K562 (cell line): ENCODE data around the gene CENPA. TPM values are rescaled to one million over a fixed set of nuclear protein-coding genes. Genes with fewer than 3 reads are reported as not detected.

Source experiments
- ATAC-seq: fragments of 200-7000 bp; cut with Tn5 transposase; 3 replicates; pipeline ENCODE4 v1.9.1; 2020; ENCODE audit warnings: moderate library complexity
- BruUV-seq: library from RNA; stranded (reverse); fragments of 400-500 nt; replicated peaks from 2 replicates; lab custom pipeline; 2021; lab: Mats Ljungman, UMichigan
- CTCF ChIA-PET: fragments of 300-600 bp; formaldehyde crosslinking; extraction: SDS; loops from one replicate; lab custom pipeline; 2021; ENCODE audit warnings: low intra/inter-chr PET ratio; lab: Yijun Ruan, JAX
- POLR2A ChIA-PET: fragments of 300-600, 350-650 bp; sonication (Branson Sonifier 250); formaldehyde crosslinking; extraction: SDS; loops from one replicate; lab custom pipeline; 2021; ENCODE audit warnings: antibody characterized with exemption, inconsistent platforms; lab: Yijun Ruan, JAX
- DNase-seq, 4 experiments: peaks; one replicate each; pipeline versions ENCODE4 v3.0.0 to v3.0.0-alpha.2; 2011 to 2018; ENCODE audit warnings: low spot score in 3 of 4, mixed read lengths in 3 of 4; ENCODE audit errors: extremely low read depth in 1 of 4
- FAIRE-seq: peaks from 2 replicates; lab custom pipeline; 2011; peaks lifted over from hg19 to GRCh38; lab: Jason Lieb, UNC
- H2AFZ ChIP-seq: 2 replicates; pipeline ENCODE4 v1.6.0; 2011; ENCODE audit warnings: low read depth, low read length, control low read depth, inconsistent platforms
- H3K27ac ChIP-seq: fragments of 200-600 bp; 3 replicates; pipeline ENCODE4 v1.8.0; 2011; ENCODE audit warnings: low read depth, mild to moderate bottlenecking, control low read depth, inconsistent platforms, low read length, moderate library complexity, mixed read lengths; ENCODE audit errors: extremely low read depth
- H3K27me3 ChIP-seq, 2 experiments: fragments of 300-600 bp in 1 of 2; 2 replicates in 1 of 2; 3 replicates in 1 of 2; pipeline versions ENCODE4 v1.6.0 to v1.8.0; 2011; ENCODE audit warnings: inconsistent platforms in 2 of 2, low read length in 2 of 2, mild to moderate bottlenecking in 1 of 2, mixed read lengths in 1 of 2, moderate library complexity in 1 of 2; ENCODE audit not compliant: control insufficient read depth in 2 of 2, insufficient read depth in 2 of 2
- H3K36me3 ChIP-seq: fragments of 300-600 bp; 3 replicates; pipeline ENCODE4 v1.8.0; 2011; ENCODE audit warnings: mild to moderate bottlenecking, low read length, inconsistent platforms; ENCODE audit not compliant: control insufficient read depth, insufficient read depth
- H3K4me1 ChIP-seq, 2 experiments: fragments of 200-600 bp in 1 of 2; replicated peaks in 1 of 2; 2 replicates in 1 of 2; 3 replicates in 1 of 2; pipeline versions ENCODE4 v1.5.1 to v1.8.0; 2011; ENCODE audit warnings: inconsistent platforms in 2 of 2, low read length in 2 of 2, mild to moderate bottlenecking in 1 of 2, mixed read lengths in 1 of 2, moderate library complexity in 1 of 2; ENCODE audit not compliant: control insufficient read depth in 2 of 2, insufficient read depth in 2 of 2
- H3K4me2 ChIP-seq: 2 replicates; pipeline ENCODE4 v1.6.1; 2011; ENCODE audit warnings: low read length, control low read depth, inconsistent platforms, mixed read lengths; ENCODE audit not compliant: insufficient read depth
- H3K4me3 ChIP-seq: fragments of 200-600 bp; sonication (generic), shearing (Covaris generic); 2 replicates; pipeline ENCODE4 v1.5.1; 2016; ENCODE audit warnings: control low read depth, inconsistent platforms
- H3K79me2 ChIP-seq: fragments of 200-600 bp; 3 replicates; pipeline ENCODE4 v1.8.0; 2011; ENCODE audit warnings: low read length, inconsistent platforms; ENCODE audit not compliant: control insufficient read depth, insufficient read depth
- H3K9ac ChIP-seq, 2 experiments: 2 replicates each; pipeline versions ENCODE4 v1.6.0 to v1.6.1; 2011; ENCODE audit warnings: low read depth in 2 of 2, low read length in 2 of 2, control low read depth in 1 of 2, inconsistent platforms in 1 of 2, mild to moderate bottlenecking in 1 of 2, mixed read lengths in 1 of 2; ENCODE audit not compliant: insufficient read depth in 1 of 2
- H3K9me1 ChIP-seq: one replicate; pipeline ENCODE4 v1.6.0; 2011; ENCODE audit warnings: inconsistent platforms, mild to moderate bottlenecking, low read length, moderate library complexity; ENCODE audit not compliant: control insufficient read depth, insufficient read depth
- H3K9me3 ChIP-seq: replicated peaks from 2 replicates; pipeline ENCODE4 v1.5.1; 2011; ENCODE audit warnings: low read depth, low read length, inconsistent platforms; ENCODE audit not compliant: control insufficient read depth, insufficient read depth
- H4K20me1 ChIP-seq: replicated peaks from 2 replicates; pipeline ENCODE4 v1.6.1; 2011; ENCODE audit warnings: low read length, inconsistent platforms, mixed read lengths; ENCODE audit not compliant: control insufficient read depth, insufficient read depth
- EP400 ChIP-seq: fragments of 450-650 bp; IDR thresholded peaks from 2 replicates; pipeline ENCODE4 v1.6.1; 2017; ENCODE audit warnings: antibody characterized with exemption, mild to moderate bottlenecking, moderate library complexity
- GTF2E2 ChIP-seq: fragments of 200-800 bp; sonication (Bioruptor generic); IDR thresholded peaks from 2 replicates; pipeline ENCODE4 v1.6.1; 2016; ENCODE audit warnings: missing genetic modification characterization, missing compliant biosample characterization
- KLF13 ChIP-seq: fragments of 450-650 bp; IDR thresholded peaks from 2 replicates; pipeline ENCODE4 v1.6.1; 2016; ENCODE audit warnings: missing genetic modification characterization, low read depth, mild to moderate bottlenecking, missing compliant biosample characterization, moderate library complexity, borderline replicate concordance
- SOX6 ChIP-seq: fragments of 450-650 bp; IDR thresholded peaks from 2 replicates; pipeline ENCODE4 v1.6.1; 2014; ENCODE audit warnings: mild to moderate bottlenecking
- SRSF3 ChIP-seq: fragments of 200-400 bp; formaldehyde crosslinking; IDR thresholded peaks from 2 replicates; pipeline ENCODE4 v1.6.1; 2016; ENCODE audit warnings: mild to moderate bottlenecking, low read length, moderate library complexity; ENCODE audit not compliant: insufficient read depth
- TARDBP ChIP-seq: fragments of 450-650 bp; IDR thresholded peaks from 2 replicates; pipeline ENCODE4 v1.6.1; 2016
- TEAD4 ChIP-seq, 2 experiments: sonication (generic) in 1 of 2; formaldehyde crosslinking in 1 of 2; IDR thresholded peaks; 2 replicates each; pipeline versions ENCODE4 v1.6.1 to v1.8.0; 2012 to 2022; ENCODE audit warnings: borderline replicate concordance in 1 of 2, inconsistent platforms in 1 of 2, low read length in 1 of 2, mild to moderate bottlenecking in 1 of 2, missing genetic modification reagents in 1 of 2
- ZFX ChIP-seq: sonication (generic); formaldehyde crosslinking; IDR thresholded peaks from 2 replicates; pipeline ENCODE4 v1.8.0; 2022; ENCODE audit warnings: mild to moderate bottlenecking, missing genetic modification reagents, moderate library complexity
- ZNF76 ChIP-seq: fragments of 250-450 bp; sonication (Bioruptor Pico); IDR thresholded peaks from 2 replicates; pipeline ENCODE4 v1.4.0; 2020; ENCODE audit warnings: mild to moderate bottlenecking, moderate library complexity, borderline replicate concordance
- WGBS: fragments of 100-300 bp; shearing (Covaris generic); methylation state at CpG from one replicate; pipeline ENCODE4 v1.1.6; 2016; ENCODE audit warnings: low coverage, mixed read lengths; ENCODE audit not compliant: insufficient coverage; ENCODE audit errors: missing lambda C conversion rate; 5-methylcytosine and 5-hydroxymethylcytosine counted together
- in situ Hi-C: fragments of 300-500 bp; cut with MboI; formaldehyde crosslinking; loops from 4 replicates; pipeline ENCODE4 v1.15.0; 2018; ENCODE audit warnings: inconsistent platforms, mixed read lengths
- intact Hi-C: fragments of 100-400 bp; cut with micrococcal nuclease; formaldehyde crosslinking; loops from 2 replicates; pipeline ENCODE4 v1.14.2; 2022
- polyA plus RNA-seq, 8 experiments: library from polyadenylated mRNA; depleted of rRNA in 4 of 8; stranded (reverse) in 5 of 8; unstranded in 3 of 8; fragments of >200 nt; fragmentation: Nextera tagmentation in 2 of 8; fragmentation: Illumina TruSeq in 1 of 8; extraction: Ambion mirVana in 2 of 8; extraction: Trizol in 1 of 8; gene quantifications; 2 replicates each; pipeline versions ENCODE4 v1.2.1 to v1.2.3, GENCODE V29; 2011 to 2014; ENCODE audit warnings: inconsistent platforms in 1 of 8, missing spikeins in 1 of 8
- total RNA-seq, 7 experiments: library from RNA; depleted of rRNA in 6 of 7; stranded (reverse); fragments of >200 nt in 6 of 7; fragmentation: Illumina TruSeq in 2 of 7; extraction: Trizol in 2 of 7; gene quantifications; 2 replicates each; pipeline versions ENCODE4 v1.2.1 to v1.2.3, GENCODE V29; 2011 to 2021; ENCODE audit warnings: low replicate concordance in 1 of 7
- TF ChIP-seq, protein P1 (sequence below): fragments of 200-800 bp; sonication (Bioruptor generic); IDR thresholded peaks from 2 replicates; pipeline ENCODE4 v1.6.1; 2017; ENCODE audit warnings: missing genetic modification characterization, missing compliant biosample characterization
- TF ChIP-seq, protein P2 (sequence below): fragments of 450-650 bp; IDR thresholded peaks from 2 replicates; pipeline ENCODE4 v1.6.1; 2014; ENCODE audit warnings: low read depth, mild to moderate bottlenecking, moderate library complexity, borderline replicate concordance
- TF ChIP-seq, protein P3 (sequence below): IDR thresholded peaks from 2 replicates; pipeline ENCODE4 v1.6.1; 2014; ENCODE audit warnings: antibody characterized with exemption
- TF ChIP-seq, protein P4 (sequence below): fragments of 250-450 bp; sonication (Bioruptor Pico); IDR thresholded peaks from 2 replicates; pipeline ENCODE4 v1.5.0; 2021; ENCODE audit warnings: mild to moderate bottlenecking, borderline replicate concordance

CENPA gene
- total and polyA plus RNA-seq, 9 of the 15 experiments (the other 6 are each of a cell fraction or from before 2014, with no cell fraction given) = 11.3 to 61.7 (median 44.7) TPM

DNA sequence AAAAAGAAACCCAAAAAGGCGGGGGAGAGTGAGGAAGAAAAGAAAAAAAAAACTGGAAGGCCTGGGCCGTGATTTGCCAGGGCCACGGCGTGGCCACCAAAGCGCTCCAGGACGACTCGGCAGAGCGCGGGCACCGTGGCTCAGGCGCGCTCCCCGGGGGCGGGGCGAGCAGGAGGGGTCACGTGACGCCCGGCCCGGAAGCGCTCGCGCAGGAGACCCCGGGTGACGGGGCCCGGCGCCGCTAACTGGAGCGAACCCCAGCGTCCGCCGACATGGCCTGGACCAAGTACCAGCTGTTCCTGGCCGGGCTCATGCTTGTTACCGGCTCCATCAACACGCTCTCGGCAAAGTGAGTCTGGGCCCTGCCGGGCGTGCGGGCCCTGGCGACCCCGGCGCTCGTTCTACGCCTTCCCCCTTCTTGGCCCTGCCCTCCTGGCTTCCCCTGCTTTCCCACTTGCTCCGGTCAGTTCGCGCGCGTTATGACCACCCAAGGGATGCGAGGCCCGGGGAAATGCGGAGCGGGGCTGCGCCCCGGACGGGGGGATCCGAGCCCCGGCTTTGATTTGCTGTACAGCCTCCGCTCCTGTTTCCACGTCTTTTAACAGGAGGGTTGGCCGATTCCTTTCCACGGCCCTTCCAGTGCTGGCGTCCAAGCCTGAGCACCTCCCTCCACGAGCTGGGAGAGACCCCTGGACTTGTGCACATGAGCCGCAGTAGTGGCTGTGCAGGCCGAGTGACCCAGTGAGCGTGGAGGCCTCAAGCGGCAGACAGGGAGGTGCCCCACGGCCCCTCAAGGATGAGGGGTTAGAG lies 21.6 kb upstream of the CENPA start, which contains the start of gene SLC35F6:
SLC35F6 (plus strand) TSS at position 207 of the 810 bp plus-strand sequence; CDS start at position 273, 66 bp downstream.
- in situ Hi-C loops = no loop called here
- TF ChIP-seq, protein P1, sequence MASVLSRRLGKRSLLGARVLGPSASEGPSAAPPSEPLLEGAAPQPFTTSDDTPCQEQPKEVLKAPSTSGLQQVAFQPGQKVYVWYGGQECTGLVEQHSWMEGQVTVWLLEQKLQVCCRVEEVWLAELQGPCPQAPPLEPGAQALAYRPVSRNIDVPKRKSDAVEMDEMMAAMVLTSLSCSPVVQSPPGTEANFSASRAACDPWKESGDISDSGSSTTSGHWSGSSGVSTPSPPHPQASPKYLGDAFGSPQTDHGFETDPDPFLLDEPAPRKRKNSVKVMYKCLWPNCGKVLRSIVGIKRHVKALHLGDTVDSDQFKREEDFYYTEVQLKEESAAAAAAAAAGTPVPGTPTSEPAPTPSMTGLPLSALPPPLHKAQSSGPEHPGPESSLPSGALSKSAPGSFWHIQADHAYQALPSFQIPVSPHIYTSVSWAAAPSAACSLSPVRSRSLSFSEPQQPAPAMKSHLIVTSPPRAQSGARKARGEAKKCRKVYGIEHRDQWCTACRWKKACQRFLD (CRISPR knock-in tag) = peak; percentile 87
- TF ChIP-seq EP400 (peak; percentile 61; the same call in 1 of the 2 replicates), TEAD4 (IDR thresholded peaks at IDR 0.05; ENCODE audit: low read length) (no peak), TEAD4 (CRISPR knock-in tag; IDR thresholded peaks at IDR 0.05; ENCODE audit: borderline replicate concordance) (no peak), TARDBP (0 out of 2 replicates have a peak, but pooled peaks have one; percentile 24), SOX6 (no peak; the same call in 1 of the 2 replicates), KLF13 (tag) (peak; percentile 41; the same call in 1 of the 2 replicates), SRSF3 (0 out of 2 replicates have a peak, but pooled peaks have one; percentile 46), ZFX (peak; percentile 90), GTF2E2 (peak; percentile 67; the same call in 1 of the 2 replicates), ZNF76 (CRISPR knock-in tag) (no peak)
- TF ChIP-seq, protein P2, sequence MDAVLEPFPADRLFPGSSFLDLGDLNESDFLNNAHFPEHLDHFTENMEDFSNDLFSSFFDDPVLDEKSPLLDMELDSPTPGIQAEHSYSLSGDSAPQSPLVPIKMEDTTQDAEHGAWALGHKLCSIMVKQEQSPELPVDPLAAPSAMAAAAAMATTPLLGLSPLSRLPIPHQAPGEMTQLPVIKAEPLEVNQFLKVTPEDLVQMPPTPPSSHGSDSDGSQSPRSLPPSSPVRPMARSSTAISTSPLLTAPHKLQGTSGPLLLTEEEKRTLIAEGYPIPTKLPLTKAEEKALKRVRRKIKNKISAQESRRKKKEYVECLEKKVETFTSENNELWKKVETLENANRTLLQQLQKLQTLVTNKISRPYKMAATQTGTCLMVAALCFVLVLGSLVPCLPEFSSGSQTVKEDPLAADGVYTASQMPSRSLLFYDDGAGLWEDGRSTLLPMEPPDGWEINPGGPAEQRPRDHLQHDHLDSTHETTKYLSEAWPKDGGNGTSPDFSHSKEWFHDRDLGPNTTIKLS = no peak
- TF ChIP-seq, protein P3, sequence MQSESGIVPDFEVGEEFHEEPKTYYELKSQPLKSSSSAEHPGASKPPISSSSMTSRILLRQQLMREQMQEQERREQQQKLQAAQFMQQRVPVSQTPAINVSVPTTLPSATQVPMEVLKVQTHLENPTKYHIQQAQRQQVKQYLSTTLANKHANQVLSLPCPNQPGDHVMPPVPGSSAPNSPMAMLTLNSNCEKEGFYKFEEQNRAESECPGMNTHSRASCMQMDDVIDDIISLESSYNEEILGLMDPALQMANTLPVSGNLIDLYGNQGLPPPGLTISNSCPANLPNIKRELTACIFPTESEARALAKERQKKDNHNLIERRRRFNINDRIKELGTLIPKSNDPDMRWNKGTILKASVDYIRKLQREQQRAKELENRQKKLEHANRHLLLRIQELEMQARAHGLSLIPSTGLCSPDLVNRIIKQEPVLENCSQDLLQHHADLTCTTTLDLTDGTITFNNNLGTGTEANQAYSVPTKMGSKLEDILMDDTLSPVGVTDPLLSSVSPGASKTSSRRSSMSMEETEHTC = peak; percentile 88
- TF ChIP-seq, protein P4, sequence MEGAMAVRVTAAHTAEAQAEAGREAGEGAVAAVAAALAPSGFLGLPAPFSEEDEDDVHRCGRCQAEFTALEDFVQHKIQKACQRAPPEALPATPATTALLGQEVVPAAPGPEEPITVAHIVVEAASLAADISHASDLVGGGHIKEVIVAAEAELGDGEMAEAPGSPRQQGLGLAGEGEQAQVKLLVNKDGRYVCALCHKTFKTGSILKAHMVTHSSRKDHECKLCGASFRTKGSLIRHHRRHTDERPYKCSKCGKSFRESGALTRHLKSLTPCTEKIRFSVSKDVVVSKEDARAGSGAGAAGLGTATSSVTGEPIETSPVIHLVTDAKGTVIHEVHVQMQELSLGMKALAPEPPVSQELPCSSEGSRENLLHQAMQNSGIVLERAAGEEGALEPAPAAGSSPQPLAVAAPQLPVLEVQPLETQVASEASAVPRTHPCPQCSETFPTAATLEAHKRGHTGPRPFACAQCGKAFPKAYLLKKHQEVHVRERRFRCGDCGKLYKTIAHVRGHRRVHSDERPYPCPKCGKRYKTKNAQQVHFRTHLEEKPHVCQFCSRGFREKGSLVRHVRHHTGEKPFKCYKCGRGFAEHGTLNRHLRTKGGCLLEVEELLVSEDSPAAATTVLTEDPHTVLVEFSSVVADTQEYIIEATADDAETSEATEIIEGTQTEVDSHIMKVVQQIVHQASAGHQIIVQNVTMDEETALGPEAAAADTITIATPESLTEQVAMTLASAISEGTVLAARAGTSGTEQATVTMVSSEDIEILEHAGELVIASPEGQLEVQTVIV (CRISPR knock-in tag) = no peak

More for the DNA sequence above, 21.6 kb upstream of the CENPA start, which contains the start of gene SLC35F6:
- peak within 1 kb of the TSS; percentile 84 for H3K27ac ChIP-seq
- intact Hi-C loops = loop anchor here (10.0 kb wide), 1 partner anchor 251 kb away; no protein-coding TSS in a partner anchor
- peak within 1 kb of the TSS; percentile 95 for H2AFZ ChIP-seq
- FAIRE-seq = no peak
- H3K9ac ChIP-seq = peak within 1 kb of the TSS; percentile 90 to 98
- H3K4me1 ChIP-seq = peaks cover 42% of the 10 kb centered on the region in 2 experiments
- peak; percentile 88 to 95 (median 93) for DNase-seq
- H3K4me3 ChIP-seq = peak within 1 kb of the TSS; percentile 95
- BruUV-seq = no TSS peak
- H3K36me3 ChIP-seq = peaks cover 24% of the 10 kb centered on the region; the same call in 2 of the 3 replicates
- no peaks in the 10 kb centered on the region; the same call in 1 of the 2 replicates for H4K20me1 ChIP-seq
- no peaks in the 10 kb centered on the region for H3K9me1 ChIP-seq
- ChIA-PET CTCF (no interaction called here), POLR2A (interaction anchor here (0.5 to 1.4 kb wide), 3 partner anchors 8 to 25 kb away, joined by 3 to 5 read pairs (median 3); no protein-coding TSS in a partner anchor)
- no peaks in the 10 kb centered on the region for H3K9me3 ChIP-seq
- under 1% methylated on average over 36 of the region's 68 CpGs for WGBS
- H3K4me2 ChIP-seq = peak within 1 kb of the TSS; percentile 98
- peaks cover 54% of the 10 kb centered on the region for H3K79me2 ChIP-seq
- ATAC-seq = peak; percentile 87
- H3K27me3 ChIP-seq = no peaks in the 10 kb centered on the region
